ENCODE results near the gene AUP1. TPM values are rescaled to one million over a fixed set of nuclear protein-coding genes. Genes with fewer than 3 reads are reported as not detected.
A peak's percentile ranks its signal among the peaks of the same experiment; 100 is the strongest.

The AUP1 gene
- total RNA-seq, 1 experiment from 2014 or later, result 145 TPM

- H3K4me3 Mint-ChIP-seq (ENCODE audit: low read depth, unreplicated experiment), result peak overlapping the region; percentile 84
- BruUV-seq (replicated peaks), result no TSS peak
- no peaks in the 10 kb centered on the region for H3K9me3 Mint-ChIP-seq (ENCODE audit: low read depth, unreplicated experiment)
Observed at GRCh38 chr2:74503506-74504475, 25.7 kb downstream of the AUP1 start.

GRCh38 chr2:74502720-74503505, 26.6 kb downstream of the AUP1 start:
- Mint-ChIP-seq H3K4me1 (ENCODE audit: low read depth, unreplicated experiment) (peaks cover 43% of the 10 kb centered on the region), H3K36me3 (ENCODE audit: insufficient read depth, unreplicated experiment) (peaks cover 68% of the 10 kb centered on the region), H3K4me3 (ENCODE audit: low read depth, unreplicated experiment) (peak overlapping the region; percentile 84), H3K27me3 (ENCODE audit: unreplicated experiment) (peaks cover 12% of the 10 kb centered on the region), H3K9me3 (ENCODE audit: low read depth, unreplicated experiment) (no peaks in the 10 kb centered on the region), H3K27ac (ENCODE audit: unreplicated experiment) (peak overlapping the region; percentile 27)
- TF ChIP-seq, protein P1, sequence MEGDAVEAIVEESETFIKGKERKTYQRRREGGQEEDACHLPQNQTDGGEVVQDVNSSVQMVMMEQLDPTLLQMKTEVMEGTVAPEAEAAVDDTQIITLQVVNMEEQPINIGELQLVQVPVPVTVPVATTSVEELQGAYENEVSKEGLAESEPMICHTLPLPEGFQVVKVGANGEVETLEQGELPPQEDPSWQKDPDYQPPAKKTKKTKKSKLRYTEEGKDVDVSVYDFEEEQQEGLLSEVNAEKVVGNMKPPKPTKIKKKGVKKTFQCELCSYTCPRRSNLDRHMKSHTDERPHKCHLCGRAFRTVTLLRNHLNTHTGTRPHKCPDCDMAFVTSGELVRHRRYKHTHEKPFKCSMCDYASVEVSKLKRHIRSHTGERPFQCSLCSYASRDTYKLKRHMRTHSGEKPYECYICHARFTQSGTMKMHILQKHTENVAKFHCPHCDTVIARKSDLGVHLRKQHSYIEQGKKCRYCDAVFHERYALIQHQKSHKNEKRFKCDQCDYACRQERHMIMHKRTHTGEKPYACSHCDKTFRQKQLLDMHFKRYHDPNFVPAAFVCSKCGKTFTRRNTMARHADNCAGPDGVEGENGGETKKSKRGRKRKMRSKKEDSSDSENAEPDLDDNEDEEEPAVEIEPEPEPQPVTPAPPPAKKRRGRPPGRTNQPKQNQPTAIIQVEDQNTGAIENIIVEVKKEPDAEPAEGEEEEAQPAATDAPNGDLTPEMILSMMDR (IDR thresholded peaks at IDR 0.05; ENCODE audit: unreplicated experiment), result no peak
- BruUV-seq (replicated peaks), result no TSS peak
- CTCF ChIA-PET, result no interaction called here
- intact Hi-C loops (cut with micrococcal nuclease; ENCODE audit: unreplicated experiment), result no loop called here
- peak; percentile 80 for DNase-seq

More at GRCh38 chr2:74503506-74504475, 25.7 kb downstream of the AUP1 start:
- Mint-ChIP-seq H3K36me3 (ENCODE audit: insufficient read depth, unreplicated experiment) (peaks cover 64% of the 10 kb centered on the region), H3K4me1 (ENCODE audit: low read depth, unreplicated experiment) (peaks cover 42% of the 10 kb centered on the region), H3K27me3 (ENCODE audit: unreplicated experiment) (peaks cover 6% of the 10 kb centered on the region), H3K27ac (ENCODE audit: unreplicated experiment) (peak overlapping the region; percentile 27)
- CTCF ChIA-PET, result no interaction called here
- DNase-seq, result no peak
- TF ChIP-seq, protein P1 (IDR thresholded peaks at IDR 0.05; ENCODE audit: unreplicated experiment), result no peak
- intact Hi-C loops (cut with micrococcal nuclease; ENCODE audit: unreplicated experiment), result no loop called here

DNA sequence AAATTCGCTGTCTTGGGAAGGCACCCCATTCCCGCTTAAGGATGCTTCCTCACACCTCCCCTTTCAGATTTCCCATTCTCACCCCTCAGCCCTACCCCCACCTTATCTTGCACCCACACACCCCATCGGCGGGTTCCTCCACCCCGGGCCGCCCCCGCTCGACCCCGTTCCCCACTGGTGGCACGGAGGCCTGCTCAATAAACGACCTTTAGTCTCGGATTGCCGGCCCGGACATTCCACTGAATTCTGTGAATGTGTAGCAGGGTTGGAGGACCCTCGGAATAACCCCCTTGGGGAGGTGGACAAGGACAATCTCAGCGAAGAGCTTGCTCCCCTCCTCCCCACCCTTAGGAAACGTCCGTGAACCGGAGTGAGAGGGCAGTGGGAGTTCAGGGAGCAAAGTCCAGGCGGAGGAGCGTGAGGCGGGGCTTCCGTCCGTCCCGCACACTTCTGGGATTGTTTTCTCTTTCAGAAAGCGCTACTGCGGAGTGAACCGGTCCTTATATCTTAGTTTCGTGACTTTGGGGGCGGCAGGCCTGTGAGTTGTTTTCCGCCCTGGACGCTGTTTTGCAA, 27.3 kb downstream of the AUP1 start:
- peaks cover 67% of the 10 kb centered on the region for H3K36me3 Mint-ChIP-seq (ENCODE audit: insufficient read depth, unreplicated experiment)
- no peaks in the 10 kb centered on the region for H3K9me3 Mint-ChIP-seq (ENCODE audit: low read depth, unreplicated experiment)
- peaks cover 43% of the 10 kb centered on the region for H3K4me1 Mint-ChIP-seq (ENCODE audit: low read depth, unreplicated experiment)
- peak overlapping the region; percentile 13 for H3K27ac Mint-ChIP-seq (ENCODE audit: unreplicated experiment)
- intact Hi-C loops (cut with micrococcal nuclease; ENCODE audit: unreplicated experiment), result no loop called here
- BruUV-seq (replicated peaks), result no TSS peak
- CTCF ChIA-PET, result no interaction called here
- DNase-seq, result peak; percentile 35
- TF ChIP-seq, protein P1 (IDR thresholded peaks at IDR 0.05; ENCODE audit: unreplicated experiment), result no peak
- H3K27me3 Mint-ChIP-seq (ENCODE audit: unreplicated experiment), result peaks cover 15% of the 10 kb centered on the region
- peak overlapping the region; percentile 84 for H3K4me3 Mint-ChIP-seq (ENCODE audit: low read depth, unreplicated experiment)

- Mint-ChIP-seq H3K36me3 (ENCODE audit: insufficient read depth, unreplicated experiment) (peaks cover 60% of the 10 kb centered on the region), H3K27ac (ENCODE audit: unreplicated experiment) (no peak overlapping the region)
- BruUV-seq (replicated peaks), result no TSS peak
Observed at GRCh38 chr2:74501335-74502071, 28.0 kb downstream of the AUP1 start.

More at GRCh38 chr2:74501335-74502071, 28.0 kb downstream of the AUP1 start:
- H3K4me3 Mint-ChIP-seq (ENCODE audit: low read depth, unreplicated experiment), result peak overlapping the region; percentile 84
- no peaks in the 10 kb centered on the region for H3K9me3 Mint-ChIP-seq (ENCODE audit: low read depth, unreplicated experiment)
- TF ChIP-seq, protein P1 (IDR thresholded peaks at IDR 0.05; ENCODE audit: unreplicated experiment), result no peak
- H3K27me3 Mint-ChIP-seq (ENCODE audit: unreplicated experiment), result peaks cover 15% of the 10 kb centered on the region
- intact Hi-C loops (cut with micrococcal nuclease; ENCODE audit: unreplicated experiment), result no loop called here
- DNase-seq, result no peak
- CTCF ChIA-PET, result interaction anchor here (0.5 to 1.0 kb wide), 3 partner anchors 14 to 597 kb away, joined by 3 to 4 read pairs (median 3); no protein-coding TSS in a partner anchor
- H3K4me1 Mint-ChIP-seq (ENCODE audit: low read depth, unreplicated experiment), result peaks cover 43% of the 10 kb centered on the region
